ENCODE measurements around the gene RAX.
"Not testable (repeated sequence)": the region's sequence is repeated elsewhere in the genome, so short reads cannot be mapped to it uniquely, and the experiment has no call there.

The RAX gene

DNA sequence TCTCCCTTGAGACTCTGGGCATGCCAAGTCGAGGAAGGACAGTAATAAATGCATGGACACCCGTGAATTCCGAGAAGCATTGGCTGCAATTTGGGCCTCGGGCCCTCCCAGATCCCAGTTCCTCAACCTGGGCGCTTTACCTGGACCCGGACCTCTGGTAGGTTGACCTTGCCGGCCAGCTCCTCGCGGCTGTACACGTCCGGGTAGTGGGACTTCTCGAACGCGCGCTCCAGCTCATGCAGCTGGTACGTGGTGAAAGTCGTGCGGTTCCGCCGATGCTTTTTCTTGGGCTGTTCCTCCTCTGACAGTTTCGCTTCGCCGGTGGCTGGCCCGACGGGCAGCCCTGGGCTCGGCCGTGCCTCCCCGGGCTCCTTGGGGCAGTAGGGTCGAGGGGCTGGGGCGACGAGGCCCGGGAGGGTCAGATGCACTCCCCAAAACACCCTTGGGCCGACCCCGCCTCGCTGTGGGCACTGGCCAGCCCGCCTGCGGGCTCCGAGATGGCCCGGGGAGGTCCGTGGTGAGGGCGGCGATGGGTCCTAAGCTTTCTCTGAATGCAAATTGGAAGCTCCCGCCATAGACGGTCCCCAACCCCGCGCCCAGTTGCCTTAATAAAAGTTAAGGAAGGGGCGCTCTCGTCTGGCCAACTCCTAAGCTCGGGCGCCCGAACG, 899 bp downstream of the RAX start:
- DNase-seq, result no peak

- DNase-seq, result no peak
Measured at GRCh38 chr18:59271606-59272220, 1.5 kb downstream of the RAX start.

- DNase-seq, result no peak
Measured at GRCh38 chr18:59270689-59271257, 2.5 kb downstream of the RAX start.

- no peak for DNase-seq
Measured at GRCh38 chr18:59269563-59270119, 3.6 kb downstream of the RAX start.

- DNase-seq, result no peak
Measured at GRCh38 chr18:59268721-59269562, 4.3 kb downstream of the RAX start.

DNA sequence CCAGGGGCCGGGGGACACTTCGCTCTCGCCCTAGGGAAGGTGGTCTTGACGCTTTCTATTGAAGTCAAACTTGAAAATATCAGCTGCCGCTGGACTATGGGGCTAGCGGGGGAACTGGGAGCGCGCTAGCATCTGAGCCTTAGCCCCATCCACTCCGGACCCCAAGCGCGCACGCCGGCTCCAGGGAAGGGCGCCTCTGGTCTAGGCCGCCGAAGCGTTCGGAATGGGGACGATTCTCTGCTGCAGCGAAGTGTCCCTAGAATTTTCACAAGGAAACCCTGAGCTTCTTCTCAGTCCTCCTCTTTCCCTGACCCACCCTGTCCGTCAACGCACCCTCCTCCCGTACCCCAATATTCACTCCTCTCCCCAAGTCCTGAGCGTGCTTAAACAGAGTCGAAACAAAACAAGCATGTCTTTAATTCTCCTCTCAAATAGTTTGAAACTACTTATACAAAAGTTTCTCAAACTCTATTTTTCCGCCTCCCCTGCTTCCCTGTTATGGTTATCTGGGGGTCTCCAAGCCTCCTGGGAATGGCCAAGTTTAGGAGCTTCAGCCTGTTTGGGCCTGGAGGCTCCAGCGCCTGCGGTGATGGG, 5.0 kb downstream of the RAX start:
- no peak for DNase-seq

DNA sequence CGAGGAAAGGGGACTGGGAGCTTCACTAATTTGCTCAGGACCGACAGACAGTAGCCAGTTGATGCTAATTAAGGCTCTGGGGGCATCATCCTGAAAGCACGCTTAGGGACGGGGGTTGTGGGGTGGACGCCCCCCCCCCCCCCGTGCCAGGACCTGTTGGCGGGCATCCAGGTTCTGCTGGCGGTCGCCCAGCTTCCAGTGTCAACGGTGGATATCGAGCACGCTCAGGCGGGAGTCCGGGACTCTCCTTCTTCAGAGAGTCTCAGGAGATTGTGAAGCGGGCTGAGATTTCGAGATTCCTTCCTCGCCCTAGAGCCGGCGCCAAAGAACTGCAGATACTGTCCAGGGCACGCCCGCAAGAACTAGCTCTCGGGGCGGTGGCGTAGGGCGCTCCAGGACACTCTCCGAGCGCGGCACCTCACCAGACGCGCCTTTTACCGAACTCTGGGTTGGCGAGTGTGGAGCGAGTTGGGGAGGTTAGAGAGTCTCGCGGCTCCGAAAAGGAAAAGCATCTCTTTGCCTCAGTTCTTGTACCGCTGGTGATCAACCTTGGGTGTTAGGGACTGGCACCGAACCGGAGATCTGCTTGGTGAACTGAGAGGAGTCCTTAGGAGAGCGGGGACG, 5.6 kb downstream of the RAX start:
- DNase-seq, result no peak

DNA sequence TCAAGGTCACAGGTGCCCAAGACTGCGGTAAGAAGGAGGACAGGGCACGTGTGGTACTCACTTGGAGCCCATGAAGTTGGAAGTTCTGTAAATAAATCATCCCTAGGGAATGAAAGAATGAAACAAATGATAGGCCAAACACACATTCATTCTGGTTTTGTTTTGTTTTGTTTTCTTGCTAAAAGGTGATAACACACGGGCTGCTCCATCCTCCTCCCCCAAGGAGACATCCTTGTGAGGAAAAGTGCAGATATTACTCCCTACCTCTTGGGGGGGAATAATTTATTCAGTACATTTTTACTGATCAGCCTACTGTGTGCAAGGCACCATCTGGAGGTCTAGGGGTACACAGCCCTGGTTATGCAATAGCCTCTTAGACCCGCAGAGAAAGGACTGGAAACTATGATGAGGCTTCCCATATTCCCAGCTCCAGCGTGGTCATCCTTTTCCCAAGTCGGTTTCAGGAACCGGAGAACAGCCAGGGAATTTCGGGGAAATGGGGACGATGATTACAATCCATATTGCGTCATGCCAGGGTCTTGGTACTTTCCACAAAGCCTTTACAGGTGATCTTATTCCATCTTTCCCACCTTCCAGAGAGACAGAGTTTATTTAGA, 6.3 kb downstream of the RAX start:
- DNase-seq, result no peak

GRCh38 chr18:59266459-59266858, 6.8 kb downstream of the RAX start:
- DNase-seq, result no peak

DNA sequence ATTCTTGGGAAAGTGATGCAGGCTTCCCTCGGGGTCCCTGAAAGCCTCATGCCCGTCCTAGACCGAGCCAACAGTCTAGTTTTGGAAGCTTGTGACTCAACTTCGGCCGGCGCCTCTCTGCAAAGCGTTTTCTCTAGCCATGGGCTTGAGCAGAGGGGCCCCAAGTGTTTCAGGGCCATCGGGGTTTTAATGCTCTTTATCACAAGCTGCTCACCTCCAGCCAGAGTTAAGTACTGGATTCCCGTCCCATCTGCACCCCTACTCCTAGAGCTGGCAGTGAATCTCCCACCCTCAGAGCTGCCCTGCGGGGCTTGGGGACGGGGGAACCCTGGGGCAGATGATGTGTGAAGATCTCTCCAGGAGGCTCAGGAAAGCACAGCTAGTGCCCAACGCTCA, 7.3 kb downstream of the RAX start:
- no peak for DNase-seq

DNA sequence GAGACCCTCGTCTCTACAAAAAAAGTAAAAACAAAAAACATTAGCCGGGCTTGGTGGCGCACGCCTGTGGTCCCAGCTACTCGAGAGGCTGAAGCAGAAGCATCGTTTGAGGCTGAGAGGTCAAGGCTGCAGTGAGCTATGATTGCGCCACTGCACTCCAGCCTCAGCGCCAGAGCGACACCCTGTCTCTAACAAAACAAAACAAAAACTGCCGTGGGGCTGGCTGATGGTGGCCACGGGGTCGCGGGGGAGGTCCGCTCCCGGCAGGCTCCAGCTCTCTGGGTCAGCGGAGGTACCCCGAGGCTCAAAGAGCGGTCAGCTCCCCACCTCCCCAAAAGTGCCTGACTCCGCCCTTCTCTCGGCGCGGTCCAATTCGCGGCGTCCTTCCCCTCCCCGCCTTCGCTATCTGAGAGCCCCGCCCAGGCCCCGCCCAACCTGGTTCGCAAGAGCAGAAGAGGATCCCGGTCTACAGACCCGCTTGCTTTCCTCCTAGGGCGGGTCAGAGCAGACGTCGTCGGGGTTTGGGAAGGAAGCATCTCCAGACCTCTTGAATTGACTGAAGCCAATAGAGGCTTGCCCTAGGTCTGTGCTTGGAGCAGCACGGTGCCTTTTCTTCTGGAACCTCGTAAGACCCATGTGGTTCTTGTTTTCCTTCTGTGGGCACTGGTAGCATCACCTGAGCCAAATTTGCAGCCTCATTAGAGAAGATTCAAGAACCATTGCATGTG, 7.8 kb downstream of the RAX start:
- DNase-seq, result no peak

GRCh38 chr18:59264651-59265245, 8.5 kb downstream of the RAX start:
- DNase-seq, result no peak

- no peak for DNase-seq
Measured at GRCh38 chr18:59264121-59264571, 9.1 kb downstream of the RAX start.

GRCh38 chr18:59263661-59264060, 9.6 kb downstream of the RAX start:
- no peak for DNase-seq

- DNase-seq, result not testable (repeated sequence)
Measured at GRCh38 chr18:59262243-59262642, 11.0 kb downstream of the RAX start.

DNA sequence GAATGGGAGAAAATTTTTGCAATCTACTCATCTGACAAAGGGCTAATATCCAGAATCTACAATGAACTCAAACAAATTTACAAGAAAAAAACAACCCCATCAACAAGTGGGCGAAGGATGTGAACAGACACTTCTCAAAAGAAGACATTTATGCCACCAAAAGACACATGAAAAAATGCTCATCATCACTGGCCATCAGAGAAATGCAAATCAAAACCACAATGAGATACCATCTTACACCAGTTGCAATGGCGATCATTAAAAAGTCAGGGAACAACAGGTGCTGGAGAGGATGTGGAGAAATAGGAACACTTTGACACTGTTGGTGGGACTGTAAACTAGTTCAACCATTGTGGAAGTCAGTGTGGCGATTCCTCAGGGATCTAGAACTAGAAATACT, 11.4 kb downstream of the RAX start:
- not testable (repeated sequence) for DNase-seq

GRCh38 chr18:59255491-59255890, 17.8 kb downstream of the RAX start:
- not testable (repeated sequence) for DNase-seq

- DNase-seq, result peak; percentile 61
Measured at GRCh38 chr18:59249199-59249774, 24.0 kb downstream of the RAX start.

DNA sequence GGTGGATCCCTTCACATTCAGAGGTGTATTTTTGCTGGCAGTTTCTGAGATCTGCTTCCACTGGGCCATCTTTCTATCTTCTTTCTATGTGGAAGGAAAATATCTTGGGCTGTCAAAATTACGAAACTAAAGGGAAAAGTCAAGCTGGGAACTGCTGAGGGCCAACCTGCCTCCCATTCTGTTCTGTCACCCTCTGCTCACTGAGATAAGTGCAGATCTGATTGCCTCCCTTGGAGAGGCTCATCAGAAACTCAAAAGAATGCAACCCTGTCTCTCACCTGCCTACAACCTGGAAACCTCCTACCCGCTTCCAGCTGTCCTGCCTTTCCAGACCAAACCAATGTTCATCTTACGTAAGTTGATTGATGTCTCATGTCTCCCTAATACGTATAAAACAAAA, 26.5 kb downstream of the RAX start:
- DNase-seq, result no peak

GRCh38 chr18:59242906-59243305, 30.3 kb downstream of the RAX start:
- DNase-seq, result no peak
